Naive thymus-derived CD4-positive, alpha-beta T cell (primary cell): ENCODE measurements around the gene ACYP1. TPM values are rescaled to one million over a fixed set of nuclear protein-coding genes. Genes with fewer than 3 reads are reported as not detected.
A peak's percentile ranks its signal among the peaks of the same experiment; 100 is the strongest.
"Not testable (repeated sequence)": the region's sequence is repeated elsewhere in the genome, so short reads cannot be mapped to it uniquely, and the experiment has no call there.

Experiments
- ATAC-seq: fragments of 150-1000 bp; cut with Tn5 transposase; 2 replicates; pipeline ENCODE4 v1.10.0; 2021; ENCODE audit warnings: mild to moderate bottlenecking, moderate library complexity
- CTCF ChIA-PET: fragments of 350-600 bp; sonication (Branson Sonifier 250); formaldehyde crosslinking; loops from one replicate; lab custom pipeline; 2021; ENCODE audit warnings: antibody characterized with exemption; lab: Charles Lee
- POLR2A ChIA-PET: fragments of 350-600 bp; sonication (Branson Sonifier 250); formaldehyde crosslinking; loops from one replicate; lab custom pipeline; 2021; ENCODE audit warnings: antibody characterized with exemption, inconsistent platforms; lab: Charles Lee
- DNase-seq, 9 donors: peaks; one replicate each; pipeline versions ENCODE4 v3.0.0 to v3.0.0-alpha.2; 2020 to 2022; ENCODE audit warnings: mixed read lengths in 1 of 9
- H3K27ac ChIP-seq: one replicate; pipeline ENCODE4 v1.7.0; 2013; ENCODE audit warnings: mild to moderate bottlenecking, low read depth, low read length, moderate library complexity
- H3K27me3 ChIP-seq, 2 donors: one replicate each; pipeline ENCODE4 v1.7.0; 2013; ENCODE audit warnings: low read length in 2 of 2, mild to moderate bottlenecking in 2 of 2, moderate library complexity in 2 of 2; ENCODE audit not compliant: control insufficient read depth in 2 of 2, insufficient read depth in 2 of 2
- H3K36me3 ChIP-seq, 3 experiments: 1 replicate in 2 of 3; 2 replicates in 1 of 3; pipeline ENCODE4 v1.7.0; 2013; ENCODE audit warnings: low read length in 3 of 3, mild to moderate bottlenecking in 3 of 3, moderate library complexity in 1 of 3; ENCODE audit not compliant: insufficient read depth in 3 of 3, control insufficient read depth in 2 of 3
- H3K4me1 ChIP-seq, 2 donors: one replicate each; pipeline ENCODE4 v1.7.0; 2013; ENCODE audit warnings: low read length in 2 of 2, mild to moderate bottlenecking in 2 of 2, moderate library complexity in 1 of 2; ENCODE audit not compliant: control insufficient read depth in 2 of 2, insufficient read depth in 2 of 2
- H3K4me3 ChIP-seq: 2 replicates; pipeline ENCODE4 v1.7.0; 2013; ENCODE audit warnings: mild to moderate bottlenecking, low read length
- H3K9me3 ChIP-seq, 3 experiments: 1 replicate in 2 of 3; 2 replicates in 1 of 3; pipeline ENCODE4 v1.7.0; 2013; ENCODE audit warnings: low read length in 3 of 3; ENCODE audit not compliant: control insufficient read depth in 2 of 3
- H3K27ac Mint-ChIP-seq, 9 donors: one replicate each; pipeline ENCODE4 v1.8.0; 2020 to 2022; ENCODE audit warnings: mixed read lengths in 9 of 9, mild to moderate bottlenecking in 8 of 9, moderate library complexity in 5 of 9, inconsistent platforms in 2 of 9
- H3K27me3 Mint-ChIP-seq, 5 donors: one replicate each; pipeline ENCODE4 v1.8.0; 2021 to 2022; ENCODE audit warnings: mixed read lengths in 5 of 5, mild to moderate bottlenecking in 1 of 5
- H3K36me3 Mint-ChIP-seq, 5 donors: one replicate each; pipeline ENCODE4 v1.8.0; 2020 to 2022; ENCODE audit warnings: mixed read lengths in 5 of 5, mild to moderate bottlenecking in 3 of 5, inconsistent platforms in 1 of 5
- H3K4me1 Mint-ChIP-seq, 7 donors: one replicate each; pipeline ENCODE4 v1.8.0; 2020 to 2022; ENCODE audit warnings: mixed read lengths in 7 of 7, mild to moderate bottlenecking in 3 of 7, inconsistent platforms in 1 of 7
- H3K4me3 Mint-ChIP-seq, 10 donors: one replicate each; pipeline ENCODE4 v1.8.0; 2020 to 2022; ENCODE audit warnings: mild to moderate bottlenecking in 10 of 10, mixed read lengths in 10 of 10, moderate library complexity in 6 of 10, inconsistent platforms in 2 of 10
- H3K9me3 Mint-ChIP-seq, 11 donors: one replicate each; pipeline ENCODE4 v1.8.0; 2020 to 2022; ENCODE audit warnings: mixed read lengths in 11 of 11, mild to moderate bottlenecking in 4 of 11, inconsistent platforms in 1 of 11, moderate library complexity in 1 of 11
- intact Hi-C, 2 donors: fragments of 100-400 bp; cut with micrococcal nuclease; formaldehyde crosslinking; loops; one replicate each; pipeline ENCODE4 v1.15.1; 2023
- polyA plus RNA-seq, 2 donors: library from polyadenylated mRNA; unstranded; fragments of 300-500 nt; fragmentation: Illumina TruSeq; gene quantifications; one replicate each; pipeline ENCODE4 v1.2.3, GENCODE V29; 2021
- total RNA-seq, 6 experiments: library from RNA in 5 of 6; stranded (reverse) in 5 of 6; gene quantifications; 1 replicate in 5 of 6; 2 replicates in 1 of 6; pipeline ENCODE4 v1.2.3 and lab custom pipeline; 2021 to 2026

Gene ACYP1
- total and polyA plus RNA-seq, 7 experiments from 2014 or later: 11.8 to 39.5 (median 17.9) TPM

DNA sequence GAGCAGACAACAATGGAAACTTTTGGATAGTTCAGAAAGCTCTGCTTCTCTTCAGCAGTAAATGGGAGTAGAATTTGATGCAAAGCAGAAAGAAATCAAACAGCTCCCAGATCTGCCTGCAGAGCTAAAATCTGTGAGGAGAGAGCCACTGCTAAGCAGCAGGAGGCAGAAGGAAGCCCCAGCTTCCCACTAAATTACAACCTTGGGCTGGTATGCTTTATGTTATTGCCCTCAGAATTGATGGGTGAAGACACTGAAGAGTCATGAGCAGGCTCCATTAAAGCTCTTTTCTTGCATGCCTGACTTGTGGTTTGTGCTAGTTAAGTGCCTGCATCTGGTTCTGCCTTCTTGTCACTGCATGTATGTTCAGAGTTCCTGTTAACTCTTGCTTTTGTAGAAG, 14.0 kb upstream of the ACYP1 start:
- intact Hi-C loops: no loop called here

DNA sequence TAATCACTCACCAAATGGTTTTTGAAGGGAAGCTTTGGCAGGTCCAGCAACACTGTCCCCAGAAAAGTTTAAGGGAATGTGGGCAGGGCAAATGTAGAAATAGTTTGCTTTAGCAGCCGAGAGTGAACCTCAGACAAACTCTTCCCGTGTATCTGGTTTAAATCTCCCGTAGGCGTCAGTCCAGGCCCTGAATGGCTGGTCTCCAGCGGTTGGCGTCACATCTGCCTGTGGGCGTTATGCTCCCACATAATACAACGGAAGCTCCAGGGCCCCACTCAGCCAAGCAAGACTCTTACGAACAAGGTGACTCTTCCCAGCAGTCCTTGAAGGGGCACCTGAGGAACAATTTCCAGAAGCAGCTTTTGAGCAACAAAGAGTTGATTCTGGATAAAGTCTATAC, 6.6 kb upstream of the ACYP1 start:
- Histone ChIP-seq H3K4me3 (no peak overlapping the region), H3K36me3 (no peaks in the 10 kb centered on the region), H3K9me3 (no peaks in the 10 kb centered on the region), H3K27ac (no peak overlapping the region), H3K4me1 (peaks cover 7 to 8% of the 10 kb centered on the region in 2 donors), H3K27me3 (no peaks in the 10 kb centered on the region)
- ATAC-seq: no peak
- DNase-seq: no peak
- POLR2A ChIA-PET: interaction anchor here (0.7 kb wide), 1 partner anchor 22 kb away, joined by 3 read pairs; no protein-coding TSS in a partner anchor
- H3K36me3 Mint-ChIP-seq: peaks cover 0 to 5% (median 0%) of the 10 kb centered on the region in 5 donors
- peaks cover 0 to 3% (median 0%) of the 10 kb centered on the region in 5 donors for H3K27me3 Mint-ChIP-seq
- H3K4me3 Mint-ChIP-seq: peak overlapping the region in 4 of 10 donors; percentile 36 to 82 (median 64)
- H3K27ac Mint-ChIP-seq: no peak overlapping the region
- no peaks in the 10 kb centered on the region for H3K9me3 Mint-ChIP-seq
- CTCF ChIA-PET: no interaction called here
- H3K4me1 Mint-ChIP-seq: peaks cover 0 to 10% (median 5%) of the 10 kb centered on the region in 7 donors
- intact Hi-C loops: no loop called here

More for the DNA sequence above, 14.0 kb upstream of the ACYP1 start:
- ChIA-PET POLR2A (no interaction called here), CTCF (interaction anchor here (1.2 kb wide), 1 partner anchor 11 kb away, joined by 6 read pairs; no protein-coding TSS in a partner anchor)
- no peaks in the 10 kb centered on the region for H3K27me3 ChIP-seq
- Mint-ChIP-seq H3K27me3 (no peaks in the 10 kb centered on the region), H3K9me3 (no peaks in the 10 kb centered on the region), H3K4me3 (no peak overlapping the region), H3K4me1 (peaks cover 0 to 9% (median 0%) of the 10 kb centered on the region in 7 donors), H3K36me3 (peaks cover 0 to 8% (median 5%) of the 10 kb centered on the region in 5 donors), H3K27ac (peak overlapping the region in 5 of 9 donors; percentile 18 to 64 (median 51))
- H3K9me3 ChIP-seq: no peaks in the 10 kb centered on the region
- H3K4me1 ChIP-seq: no peaks in the 10 kb centered on the region
- H3K27ac ChIP-seq: no peak overlapping the region
- H3K4me3 ChIP-seq: no peak overlapping the region
- DNase-seq (no peak), ATAC-seq (no peak)
- H3K36me3 ChIP-seq: peaks cover 0 to 10% (median 0%) of the 10 kb centered on the region in 3 experiments

DNA sequence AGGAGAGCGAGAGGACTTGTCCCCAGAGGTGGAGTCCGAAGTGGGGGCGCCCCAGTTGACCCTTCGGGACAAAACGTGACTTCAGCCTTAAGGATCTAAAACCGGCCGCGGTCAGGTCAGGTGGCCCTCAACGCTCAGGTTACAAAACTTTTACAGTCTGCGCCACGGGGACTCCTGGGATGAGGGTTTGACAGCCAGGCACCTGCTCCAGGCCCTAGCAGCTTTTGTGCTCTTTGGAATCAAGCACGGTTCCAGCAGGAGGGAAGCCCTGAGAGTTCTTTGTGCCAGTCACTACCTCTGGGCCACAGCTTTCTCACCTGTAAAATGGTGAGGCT, 6.0 kb upstream of the ACYP1 start:
- Mint-ChIP-seq H3K9me3 (no peaks in the 10 kb centered on the region), H3K4me3 (peak overlapping the region in 5 of 10 donors; percentile 52 to 82 (median 72)), H3K4me1 (peaks cover 0 to 12% (median 5%) of the 10 kb centered on the region in 7 donors), H3K27ac (peak overlapping the region in 1 of 9 donors; percentile 81), H3K36me3 (peaks cover 0 to under 1% (median 0%) of the 10 kb centered on the region in 5 donors), H3K27me3 (peaks cover 0 to 3% (median 0%) of the 10 kb centered on the region in 5 donors)
- Histone ChIP-seq H3K27ac (peak overlapping the region; percentile 46), H3K4me3 (peak overlapping the region; percentile 69), H3K36me3 (no peaks in the 10 kb centered on the region), H3K4me1 (peaks cover 7 to 8% of the 10 kb centered on the region in 2 donors), H3K27me3 (no peaks in the 10 kb centered on the region), H3K9me3 (no peaks in the 10 kb centered on the region)
- DNase-seq: no peak
- ATAC-seq: no peak
- intact Hi-C loops: loop anchor here in 1 of 2 donors (2.0 to 5.0 kb wide), 2 partner anchors 19 to 122 kb away; partner anchors contain the start of gene MLH3
- ChIA-PET CTCF (no interaction called here), POLR2A (interaction anchor here (0.7 kb wide), 1 partner anchor 22 kb away, joined by 3 read pairs; no protein-coding TSS in a partner anchor)

DNA sequence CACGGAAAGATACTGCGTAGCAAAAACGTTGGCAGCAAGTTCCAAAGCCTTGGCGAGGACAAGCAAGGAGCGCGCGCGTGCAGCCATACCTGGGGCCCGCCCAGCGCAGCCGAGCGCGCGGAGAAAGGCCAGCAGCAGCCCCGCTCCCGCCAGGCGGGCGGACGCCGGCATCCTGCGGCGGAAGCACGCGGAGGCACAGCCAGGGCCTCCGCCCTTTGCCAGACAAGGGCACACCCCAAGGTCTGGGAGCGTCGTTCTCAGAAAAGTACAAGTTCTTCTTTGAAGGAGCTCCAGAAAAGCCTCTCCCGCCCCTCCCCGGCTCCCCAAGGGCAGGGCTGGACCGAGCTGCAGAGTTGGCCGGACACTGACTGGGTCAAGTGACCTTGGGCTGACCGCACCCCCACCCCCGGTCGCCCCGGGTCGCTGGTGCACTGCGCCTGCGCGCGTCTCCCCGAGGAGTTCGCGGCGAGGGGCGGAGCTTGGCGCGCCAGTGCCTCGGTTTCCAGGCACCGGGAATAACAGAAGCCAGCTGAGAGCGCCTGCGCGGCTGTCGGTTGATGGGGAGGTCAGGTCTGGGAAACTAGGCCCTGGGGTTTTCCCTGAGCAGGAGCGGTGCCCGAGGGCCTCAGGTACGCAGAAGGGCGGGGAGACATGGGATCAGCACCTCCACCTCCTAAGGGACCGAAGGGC, 5.4 kb upstream of the ACYP1 start, which contains the start of gene ZC2HC1C:
Gene ZC2HC1C (plus strand): TSS at position 521 of the 690 bp plus-strand sequence. CDS start 933 bp downstream, outside the sequence.
- H3K27me3 ChIP-seq: no peaks in the 10 kb centered on the region
- no peaks in the 10 kb centered on the region for H3K9me3 ChIP-seq
- Mint-ChIP-seq H3K4me1 (peaks cover 2 to 15% (median 6%) of the 10 kb centered on the region in 7 donors), H3K27me3 (peaks cover 0 to 3% (median 0%) of the 10 kb centered on the region in 5 donors), H3K36me3 (no peaks in the 10 kb centered on the region), H3K9me3 (no peaks in the 10 kb centered on the region), H3K27ac (peak within 1 kb of the TSS in 2 of 9 donors; percentile 15 to 81), H3K4me3 (peak within 1 kb of the TSS in 6 of 10 donors; percentile 36 to 82 (median 68))
- DNase-seq (peak; percentile 11 to 82 (median 34)), ATAC-seq (peak; percentile 85)
- no peaks in the 10 kb centered on the region for H3K36me3 ChIP-seq
- ChIA-PET CTCF (no interaction called here), POLR2A (no interaction called here)
- H3K4me3 ChIP-seq: peak within 1 kb of the TSS; percentile 69
- H3K4me1 ChIP-seq: peaks cover 7 to 8% of the 10 kb centered on the region in 2 donors
- intact Hi-C loops: loop anchor here in 1 of 2 donors (2.0 to 5.0 kb wide), 2 partner anchors 18 to 122 kb away; partner anchors contain the start of gene MLH3
- H3K27ac ChIP-seq: peak within 1 kb of the TSS; percentile 46

DNA sequence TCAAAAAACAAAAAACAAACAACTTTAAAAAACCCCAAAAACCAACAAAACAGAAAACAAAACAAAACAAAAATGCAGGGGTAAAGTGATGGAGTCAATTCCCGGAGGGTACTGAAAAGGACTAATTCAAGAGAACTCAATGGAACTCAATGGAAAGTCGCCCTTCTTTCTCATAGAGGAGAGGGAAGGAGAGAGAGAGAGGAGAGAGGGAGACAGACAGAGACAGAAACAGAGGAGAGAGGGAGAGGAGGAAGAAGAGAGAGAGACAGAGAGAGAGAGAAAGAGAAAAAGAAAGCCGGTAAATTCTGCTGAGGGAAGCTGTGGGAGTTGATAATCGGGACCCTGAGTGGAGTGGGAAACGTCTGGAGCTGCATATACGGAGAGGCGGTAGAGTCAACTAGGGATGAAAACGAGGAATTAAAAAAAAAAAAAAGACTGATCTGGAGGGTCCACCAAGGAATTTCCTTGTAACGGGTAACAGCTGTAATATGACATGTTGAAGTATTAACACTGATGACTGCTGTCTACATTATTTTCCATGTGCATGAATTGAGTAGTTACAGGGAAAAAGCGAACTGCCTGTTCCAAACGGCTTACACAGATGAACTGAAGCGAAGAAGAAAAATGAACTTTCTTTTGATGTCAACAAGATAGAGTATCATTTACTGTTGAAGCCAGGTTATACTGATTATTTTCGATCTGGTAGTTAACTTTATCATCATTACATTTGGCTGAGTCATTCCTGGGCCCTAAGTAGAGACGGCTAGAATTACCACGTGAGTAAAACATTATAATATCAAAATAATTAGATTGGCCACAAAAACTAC, 4.7 kb upstream of the ACYP1 start:
- peaks cover 9 to 19% (median 12%) of the 10 kb centered on the region in 7 donors for H3K4me1 Mint-ChIP-seq
- peak overlapping the region in 1 of 10 donors; percentile 67 for H3K4me3 Mint-ChIP-seq
- Histone ChIP-seq H3K36me3 (peaks cover 0 to 4% (median 0%) of the 10 kb centered on the region in 3 experiments), H3K4me3 (peak overlapping the region; percentile 69), H3K4me1 (peaks cover 7 to 8% of the 10 kb centered on the region in 2 donors), H3K27ac (peak overlapping the region; percentile 46), H3K27me3 (no peaks in the 10 kb centered on the region), H3K9me3 (no peaks in the 10 kb centered on the region)
- ChIA-PET POLR2A (interaction anchor here (0.7 kb wide), 1 partner anchor 12 kb away, joined by 3 read pairs; no protein-coding TSS in a partner anchor), CTCF (interaction anchor here (0.6 kb wide), 1 partner anchor 188 kb away, joined by 3 read pairs; no protein-coding TSS in a partner anchor)
- ATAC-seq (peak; percentile 6), DNase-seq (no peak)
- H3K9me3 Mint-ChIP-seq: no peaks in the 10 kb centered on the region
- H3K36me3 Mint-ChIP-seq: no peaks in the 10 kb centered on the region
- intact Hi-C loops: loop anchor here in 1 of 2 donors (2.0 to 5.0 kb wide), 2 partner anchors 18 to 121 kb away; partner anchors contain the start of gene MLH3
- H3K27ac Mint-ChIP-seq: peak overlapping the region in 1 of 9 donors; percentile 15
- peaks cover 0 to 3% (median 0%) of the 10 kb centered on the region in 5 donors for H3K27me3 Mint-ChIP-seq

DNA sequence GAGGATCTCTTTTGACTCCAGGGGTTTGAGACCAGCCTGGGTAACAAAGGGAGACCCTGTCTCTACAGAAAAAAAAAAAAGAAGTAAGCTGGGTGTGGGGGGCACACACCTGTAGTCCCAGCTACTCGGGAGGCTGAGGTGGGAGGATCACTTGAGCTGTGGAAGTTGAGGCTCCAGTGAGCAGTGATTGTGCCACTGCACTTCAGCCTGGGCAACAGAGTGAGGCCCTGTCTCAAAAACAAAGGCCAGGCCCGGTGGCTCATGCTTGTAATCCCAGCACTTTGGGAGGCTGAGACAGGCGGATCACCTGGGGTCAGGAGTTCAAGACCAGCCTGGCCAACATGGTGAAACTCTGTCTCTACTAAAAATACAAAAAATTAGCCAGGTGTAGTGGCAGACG, 3.9 kb upstream of the ACYP1 start:
- intact Hi-C loops: loop anchor here in 1 of 2 donors (2.0 to 5.0 kb wide), 2 partner anchors 17 to 120 kb away; partner anchors contain the start of gene MLH3
- POLR2A ChIA-PET: interaction anchor here (0.7 kb wide), 1 partner anchor 11 kb away, joined by 3 read pairs; no protein-coding TSS in a partner anchor
- H3K4me3 Mint-ChIP-seq, H3K27ac ChIP-seq, H3K27me3 ChIP-seq, H3K27ac Mint-ChIP-seq, H3K36me3 ChIP-seq, H3K9me3 Mint-ChIP-seq, H3K36me3 Mint-ChIP-seq, H3K4me3 ChIP-seq, DNase-seq, ATAC-seq, H3K9me3 ChIP-seq, H3K27me3 Mint-ChIP-seq: not testable (repeated sequence)
- CTCF ChIA-PET: interaction anchor here (0.6 kb wide), 1 partner anchor 187 kb away, joined by 3 read pairs; no protein-coding TSS in a partner anchor
- peaks cover 16 to 26% (median 20%) of the 10 kb centered on the region in 7 donors for H3K4me1 Mint-ChIP-seq
- H3K4me1 ChIP-seq: peaks cover 10 to 16% of the 10 kb centered on the region in 2 donors
